NCI-H1105 treated with DMSO at 0.1 percent for 48 hours (cell line): ENCODE results near the gene TFEB.

ENCODE experiments used
- DNase-seq: peaks from one replicate; lab custom pipeline; 2025; lab: John Stamatoyannopoulos, UW

The TFEB gene

DNA sequence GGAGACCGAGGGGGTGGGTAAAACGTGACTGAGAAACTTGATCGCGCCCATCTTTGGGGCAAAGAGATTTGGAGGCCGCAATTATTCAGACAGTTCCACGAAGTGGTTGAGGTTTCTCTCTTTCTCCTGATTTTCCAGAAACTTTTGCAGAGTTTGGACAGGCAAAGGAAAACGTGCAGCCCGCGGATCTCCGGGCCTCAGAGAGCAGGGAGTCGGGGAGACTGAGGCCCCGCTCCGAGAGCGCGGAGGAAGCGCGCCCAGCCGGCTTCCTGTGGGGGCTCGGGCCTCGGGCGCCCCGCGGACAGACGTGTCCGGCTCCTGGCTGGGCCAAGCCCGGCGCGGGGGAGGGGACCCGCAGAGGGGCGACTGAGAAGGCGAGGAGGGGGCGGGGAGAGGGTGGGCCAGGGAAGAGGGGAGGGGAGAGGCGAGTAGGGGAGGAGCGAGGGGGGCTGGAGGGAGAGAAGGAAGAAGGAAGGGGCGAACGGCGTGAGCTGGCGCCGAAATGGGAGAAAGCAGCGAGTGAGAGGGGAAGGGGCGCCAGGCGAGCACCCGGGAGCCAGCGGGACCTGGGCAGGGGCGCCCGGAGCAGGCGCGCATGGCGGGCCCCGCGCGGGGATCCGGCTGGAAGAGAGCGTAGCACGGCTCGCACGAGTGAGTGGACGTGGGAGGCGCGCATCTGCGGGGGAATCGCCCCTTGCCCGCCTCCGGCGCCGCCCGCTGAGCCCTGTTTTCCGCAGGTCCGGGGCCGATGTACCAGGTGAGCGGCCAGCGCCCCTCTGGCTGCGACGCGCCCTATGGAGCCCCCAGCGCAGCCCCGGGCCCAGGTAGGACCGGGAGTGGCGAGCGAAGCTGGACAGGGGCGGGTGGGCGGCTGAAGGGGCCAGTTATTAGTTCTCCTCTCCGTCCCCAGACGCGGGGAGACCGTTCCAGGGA lies 97.1 kb downstream of the TFEB start, which contains the start of gene MDFI:
Gene MDFI, plus strand, starts transcription at position 467 of the 933 bp plus-strand sequence. Its CDS starts 282 bp downstream, at position 749.
- no peak for DNase-seq

DNA sequence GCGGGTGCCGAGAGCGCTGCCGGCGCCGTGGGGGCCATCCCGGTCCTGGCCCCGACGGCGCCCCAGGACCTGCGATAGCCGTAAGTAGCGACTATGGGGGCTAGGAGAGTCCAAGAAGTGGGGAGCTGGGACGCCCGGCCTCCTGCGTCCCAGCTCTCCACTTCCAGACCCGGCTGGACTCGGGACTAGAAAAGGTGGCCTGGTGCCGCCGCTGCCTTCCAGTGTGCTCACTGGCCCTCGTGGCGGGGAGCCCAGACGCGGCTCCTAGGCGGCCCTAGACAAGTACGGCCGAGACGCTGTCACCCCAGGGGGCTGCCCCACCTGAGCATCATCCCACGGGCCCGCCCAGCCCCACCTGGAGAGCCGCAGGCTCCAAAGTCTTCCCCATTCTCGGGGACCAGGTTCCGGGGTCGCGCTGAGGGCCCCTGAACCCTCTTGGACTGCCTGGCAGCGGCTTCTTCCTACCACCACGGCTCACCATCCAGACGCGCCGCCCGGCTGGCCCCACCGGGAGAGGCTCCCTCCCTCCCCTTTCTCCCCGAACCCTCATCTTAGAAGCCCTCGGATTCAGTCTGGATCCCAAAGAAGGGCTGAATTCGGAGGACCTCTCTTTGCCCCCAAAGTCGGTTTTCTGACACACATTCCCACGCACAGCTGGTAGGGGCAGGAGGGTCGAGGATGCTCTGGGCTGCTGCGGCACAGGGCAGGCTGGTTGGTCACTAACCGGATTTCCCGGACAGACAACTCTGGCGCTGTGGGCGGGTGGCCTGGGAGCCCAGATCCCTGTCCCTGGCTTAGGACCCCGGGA lies 98.0 kb downstream of the TFEB start:
- no peak for DNase-seq

DNA sequence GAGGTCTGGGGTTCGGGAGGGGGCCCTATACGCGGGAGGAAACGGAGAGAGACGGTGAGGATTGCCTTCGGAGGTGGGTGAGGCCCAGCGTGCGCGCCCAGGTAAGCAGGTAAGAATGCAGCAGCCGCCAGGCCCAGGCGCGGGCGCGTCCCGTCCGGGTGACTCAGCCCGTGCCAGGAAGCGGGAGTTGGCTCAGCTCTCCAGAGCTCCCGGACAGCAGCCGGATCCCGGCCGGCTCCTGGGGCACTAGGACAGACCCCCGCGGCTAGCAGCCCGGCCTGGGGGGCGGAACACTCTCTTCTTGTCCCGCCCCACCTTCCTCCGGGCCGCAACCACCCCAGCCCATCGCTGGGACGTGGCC lies 98.6 kb downstream of the TFEB start:
- DNase-seq: no peak

DNA sequence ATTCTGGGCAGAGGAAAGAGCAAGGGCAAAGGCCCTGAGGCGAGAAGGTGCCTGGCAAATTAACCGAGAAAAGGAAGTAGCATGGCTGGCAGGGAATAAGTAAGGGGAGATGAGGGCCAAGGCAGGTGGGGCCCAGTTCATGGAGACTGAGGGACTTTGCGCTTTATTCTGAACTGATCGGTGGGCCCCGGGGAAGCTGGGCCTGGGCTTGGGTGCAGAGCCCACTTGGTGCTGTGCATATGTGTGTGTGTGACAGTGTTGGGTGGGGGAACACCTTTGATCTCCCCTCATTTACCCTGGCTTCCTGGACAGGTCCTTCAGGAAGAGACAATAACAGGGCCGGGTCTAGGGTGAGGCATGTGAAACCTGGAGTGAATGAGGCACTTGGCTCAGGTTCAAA lies 100.0 kb downstream of the TFEB start:
- no peak for DNase-seq

DNA sequence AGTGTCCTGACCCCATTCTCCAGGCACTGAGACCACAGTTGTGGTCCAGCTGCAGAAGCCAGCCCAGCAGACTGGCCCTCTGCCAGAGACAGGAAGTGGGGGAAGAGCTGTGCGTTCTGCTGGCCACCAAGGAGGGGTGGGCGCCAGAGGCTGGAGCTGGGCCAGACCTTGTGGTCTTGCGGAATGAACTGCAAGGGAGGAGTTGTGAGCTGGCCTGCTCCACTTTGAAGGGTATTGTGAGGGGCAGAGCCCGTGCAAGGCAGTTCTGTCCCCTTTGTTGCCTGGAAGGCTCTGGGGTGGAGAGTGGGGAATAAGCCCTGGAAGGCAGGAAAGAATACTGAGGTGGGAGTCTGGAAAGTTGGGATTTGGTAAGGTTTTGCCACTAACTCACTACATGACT lies 100.8 kb downstream of the TFEB start:
- peak; percentile 10 for DNase-seq
